Measurements from ENCODE around the gene ZNF346. TPM values are rescaled to one million over a fixed set of nuclear protein-coding genes. Genes with fewer than 3 reads are reported as not detected.

Gene ZNF346
- total and polyA plus RNA-seq, 8 donors, result 4.5 to 10.4 (median 7.6) TPM

DNA sequence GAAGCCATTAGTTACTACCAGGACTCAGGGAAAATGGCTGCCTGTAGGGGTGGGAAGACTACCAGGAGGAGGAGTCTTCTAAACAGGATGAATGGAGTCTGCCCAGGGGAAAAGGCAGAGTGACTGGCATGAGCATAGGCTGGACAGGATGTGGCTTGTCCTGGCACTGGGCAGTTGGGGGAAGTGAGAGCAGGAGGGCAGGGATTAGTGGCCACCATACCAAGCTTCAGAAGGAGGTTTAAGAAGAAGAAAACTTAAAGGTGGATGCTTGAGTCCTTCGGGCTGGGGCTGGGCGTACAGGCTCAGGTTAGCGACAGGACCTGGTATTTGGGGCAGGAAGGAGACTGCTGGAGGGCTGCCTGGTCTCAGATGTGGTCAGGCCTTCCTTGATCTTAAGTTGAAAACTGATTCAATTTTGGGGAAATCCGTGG is 106.1 kb downstream of the ZNF346 start:
- Histone ChIP-seq H3K27ac (no peak overlapping the region), H3K4me3 (no peak overlapping the region), H3K27me3 (no peaks in the 10 kb centered on the region), H3K9me3 (no peaks in the 10 kb centered on the region), H3K36me3 (no peaks in the 10 kb centered on the region), H3K4me1 (no peaks in the 10 kb centered on the region)
- intact Hi-C loops (cut with DNase I), result no loop called here
- TF ChIP-seq CTCF (IDR thresholded peaks at IDR 0.05), result no peak
- 77 to 82% methylated on average over 4 of the region's 4 CpGs for WGBS, 2 donors
- DNase-seq (peak in 1 of 6 donors; percentile 30), FAIRE-seq (no peak), ATAC-seq (no peak)

GRCh38 chr5:177130211-177131018 is 107.9 kb downstream of the ZNF346 start:
- FAIRE-seq (no peak), ATAC-seq (no peak), DNase-seq (peak in 1 of 6 donors; percentile 29)
- Histone ChIP-seq H3K27me3 (no peaks in the 10 kb centered on the region), H3K4me1 (peaks cover 5 to 8% (median 7%) of the 10 kb centered on the region in 3 donors), H3K36me3 (no peaks in the 10 kb centered on the region), H3K27ac (no peak overlapping the region), H3K9me3 (no peaks in the 10 kb centered on the region), H3K4me3 (no peak overlapping the region)
- WGBS, 2 donors, result 73% methylated on average over 5 of the region's 5 CpGs
- intact Hi-C loops (cut with DNase I), result loop anchor here in 1 of 3 donors (10.0 kb wide), 1 partner anchor 164 kb away; no protein-coding TSS in a partner anchor
- TF ChIP-seq CTCF (IDR thresholded peaks at IDR 0.05), result no peak

Other genes with a start within 250 kb of the ZNF346 start
- under 1 TPM; 0.09 to 0.49 (median 0.22) TPM for gene UNC5A, start 212.1 kb upstream of the ZNF346 start, total RNA-seq
- 1 to 10 TPM; 2.3 to 3.6 TPM for gene UNC5A, start 212.1 kb upstream of the ZNF346 start, polyA plus RNA-seq
- gene HK3, start 123.3 kb upstream of the ZNF346 start, total RNA-seq, result 1 to 10 TPM in 3 of 6 donors, under 1 TPM in 3; 0.24 to 4.0 (median 2.1) TPM
- gene HK3, start 123.3 kb upstream of the ZNF346 start, polyA plus RNA-seq, result 1 to 10 TPM; 4.7 to 6.6 TPM
- 10 to 100 TPM; 19.9 to 29.5 (median 21.9) TPM for gene UIMC1, start 15.9 kb upstream of the ZNF346 start, total RNA-seq
- gene UIMC1, start 15.9 kb upstream of the ZNF346 start, polyA plus RNA-seq, result 10 to 100 TPM; 24.1 to 28.0 TPM
- gene FGFR4, start 64.2 kb downstream of the ZNF346 start, total RNA-seq, result 10 to 100 TPM; 23.5 to 43.3 (median 29.7) TPM
- 100 to 1,000 TPM in 1 of 2 donors, 10 to 100 TPM in 1; 69.6 to 105 TPM for gene FGFR4, start 64.2 kb downstream of the ZNF346 start, polyA plus RNA-seq
- 10 to 100 TPM; 26.3 to 51.2 (median 33.6) TPM for gene NSD1, start 111.1 kb downstream of the ZNF346 start, total RNA-seq
- 1 to 10 TPM; 6.9 to 7.8 TPM for gene NSD1, start 111.1 kb downstream of the ZNF346 start, polyA plus RNA-seq

All from pancreas (tissue), 10 donors.